GM10266 (cell line): ENCODE results near the gene SGCD.

Experiments
- DNase-seq: peaks from one replicate; pipeline ENCODE4 v3.0.0; 2012; ENCODE audit errors: extremely low spot score
- CTCF ChIP-seq: IDR thresholded peaks from 2 replicates; pipeline ENCODE4 v1.5.1; 2012; ENCODE audit warnings: mild to moderate bottlenecking, low read depth; ENCODE audit not compliant: control insufficient read depth, insufficient read depth; ENCODE audit errors: missing control alignments

SGCD gene

GRCh38 chr5:156327296-156327695 is 332 bp downstream of the SGCD start:
- no peak for TF ChIP-seq CTCF
- DNase-seq, result no peak

- TF ChIP-seq CTCF, result no peak
- no peak for DNase-seq
These were observed 1.2 kb downstream of the SGCD start for GRCh38 chr5:156328161-156328560.

GRCh38 chr5:156328766-156329165 is 1.8 kb downstream of the SGCD start:
- DNase-seq, result no peak
- no peak for TF ChIP-seq CTCF

- no peak for TF ChIP-seq CTCF
- no peak for DNase-seq
These were observed 2.2 kb downstream of the SGCD start for GRCh38 chr5:156329171-156329611.

GRCh38 chr5:156330141-156330870 is 3.3 kb downstream of the SGCD start:
- no peak for DNase-seq

GRCh38 chr5:156331181-156331580 is 4.2 kb downstream of the SGCD start:
- no peak for DNase-seq
- TF ChIP-seq CTCF, result no peak

More at GRCh38 chr5:156330141-156330870, 3.3 kb downstream of the SGCD start:
- no peak for TF ChIP-seq CTCF

- TF ChIP-seq CTCF, result no peak
- no peak for DNase-seq
These were observed 4.9 kb downstream of the SGCD start for GRCh38 chr5:156331845-156332244.
